Measurements from ENCODE around the gene SENP7.

DNA sequence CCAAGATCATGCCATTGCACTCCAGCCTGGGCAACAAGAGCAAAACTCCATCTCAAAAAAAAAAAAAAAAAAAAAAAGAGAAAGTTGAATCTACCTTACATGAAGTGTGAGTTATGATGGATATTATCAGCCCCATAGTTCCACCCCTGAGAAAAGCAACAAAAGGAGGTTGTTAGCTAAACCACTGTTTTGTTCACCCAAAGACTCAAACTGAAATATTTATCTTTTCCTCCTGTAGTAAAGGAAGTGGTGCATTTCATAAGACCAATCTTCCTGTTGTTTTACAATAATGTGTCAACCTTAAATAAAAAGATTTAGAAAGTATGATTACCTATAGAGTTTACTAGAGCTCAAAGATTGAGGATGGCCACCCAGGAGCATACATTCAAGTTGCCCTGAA, 29.9 kb upstream of the SENP7 start:
- TF ChIP-seq, protein P1, sequence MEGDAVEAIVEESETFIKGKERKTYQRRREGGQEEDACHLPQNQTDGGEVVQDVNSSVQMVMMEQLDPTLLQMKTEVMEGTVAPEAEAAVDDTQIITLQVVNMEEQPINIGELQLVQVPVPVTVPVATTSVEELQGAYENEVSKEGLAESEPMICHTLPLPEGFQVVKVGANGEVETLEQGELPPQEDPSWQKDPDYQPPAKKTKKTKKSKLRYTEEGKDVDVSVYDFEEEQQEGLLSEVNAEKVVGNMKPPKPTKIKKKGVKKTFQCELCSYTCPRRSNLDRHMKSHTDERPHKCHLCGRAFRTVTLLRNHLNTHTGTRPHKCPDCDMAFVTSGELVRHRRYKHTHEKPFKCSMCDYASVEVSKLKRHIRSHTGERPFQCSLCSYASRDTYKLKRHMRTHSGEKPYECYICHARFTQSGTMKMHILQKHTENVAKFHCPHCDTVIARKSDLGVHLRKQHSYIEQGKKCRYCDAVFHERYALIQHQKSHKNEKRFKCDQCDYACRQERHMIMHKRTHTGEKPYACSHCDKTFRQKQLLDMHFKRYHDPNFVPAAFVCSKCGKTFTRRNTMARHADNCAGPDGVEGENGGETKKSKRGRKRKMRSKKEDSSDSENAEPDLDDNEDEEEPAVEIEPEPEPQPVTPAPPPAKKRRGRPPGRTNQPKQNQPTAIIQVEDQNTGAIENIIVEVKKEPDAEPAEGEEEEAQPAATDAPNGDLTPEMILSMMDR (IDR thresholded peaks at IDR 0.05; ENCODE audit: low read depth, low read length) = no peak
- TF ChIP-seq EZH2phosphoT487 (IDR thresholded peaks at IDR 0.05; ENCODE audit: low read depth) = no peak
